GM13977 (cell line): ENCODE measurements around the gene RAC2.
A peak's percentile ranks its signal among the peaks of the same experiment; 100 is the strongest.

Source experiments
- DNase-seq: peaks from one replicate; pipeline ENCODE4 v3.0.0; 2012; ENCODE audit warnings: low spot score
- in situ Hi-C: fragments of 300-500 bp; cut with MboI; formaldehyde crosslinking; loops from one replicate; pipeline ENCODE4 v1.12.0; 2022; ENCODE audit warnings: low sequenced_read_pairs, low pct_unique_long_range_greater_than_20kb, mixed read lengths, inconsistent platforms; ENCODE audit not compliant: unreplicated experiment
- TF ChIP-seq, protein P1 (sequence below): IDR thresholded peaks from 2 replicates; pipeline ENCODE4 v1.5.1; 2012; ENCODE audit warnings: mild to moderate bottlenecking, control low read depth; ENCODE audit not compliant: insufficient read depth; ENCODE audit errors: extremely low read depth, missing control alignments

The RAC2 gene

DNA sequence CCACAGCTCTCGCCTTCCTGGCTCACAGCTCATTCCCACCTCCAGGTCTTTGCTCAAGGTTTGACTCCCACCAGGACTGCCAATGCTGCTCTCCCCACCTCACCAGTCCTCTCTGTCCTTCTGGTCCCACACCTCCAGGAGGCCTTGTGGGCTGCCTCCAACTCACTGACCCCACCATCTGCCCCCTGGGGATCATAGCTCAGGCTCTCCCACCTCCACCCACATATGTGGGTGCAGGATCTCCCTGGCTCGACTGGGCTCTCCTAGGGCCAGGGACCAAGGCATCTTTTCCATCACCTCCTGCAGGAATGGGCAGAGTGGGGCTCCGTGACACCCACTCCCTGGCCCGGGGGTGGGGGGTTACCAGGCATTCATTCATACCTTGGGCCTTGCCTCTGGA lies 18.0 kb downstream of the RAC2 start:
- in situ Hi-C loops, result no loop called here
- DNase-seq, result no peak
- TF ChIP-seq, protein P1, sequence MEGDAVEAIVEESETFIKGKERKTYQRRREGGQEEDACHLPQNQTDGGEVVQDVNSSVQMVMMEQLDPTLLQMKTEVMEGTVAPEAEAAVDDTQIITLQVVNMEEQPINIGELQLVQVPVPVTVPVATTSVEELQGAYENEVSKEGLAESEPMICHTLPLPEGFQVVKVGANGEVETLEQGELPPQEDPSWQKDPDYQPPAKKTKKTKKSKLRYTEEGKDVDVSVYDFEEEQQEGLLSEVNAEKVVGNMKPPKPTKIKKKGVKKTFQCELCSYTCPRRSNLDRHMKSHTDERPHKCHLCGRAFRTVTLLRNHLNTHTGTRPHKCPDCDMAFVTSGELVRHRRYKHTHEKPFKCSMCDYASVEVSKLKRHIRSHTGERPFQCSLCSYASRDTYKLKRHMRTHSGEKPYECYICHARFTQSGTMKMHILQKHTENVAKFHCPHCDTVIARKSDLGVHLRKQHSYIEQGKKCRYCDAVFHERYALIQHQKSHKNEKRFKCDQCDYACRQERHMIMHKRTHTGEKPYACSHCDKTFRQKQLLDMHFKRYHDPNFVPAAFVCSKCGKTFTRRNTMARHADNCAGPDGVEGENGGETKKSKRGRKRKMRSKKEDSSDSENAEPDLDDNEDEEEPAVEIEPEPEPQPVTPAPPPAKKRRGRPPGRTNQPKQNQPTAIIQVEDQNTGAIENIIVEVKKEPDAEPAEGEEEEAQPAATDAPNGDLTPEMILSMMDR, result no peak

DNA sequence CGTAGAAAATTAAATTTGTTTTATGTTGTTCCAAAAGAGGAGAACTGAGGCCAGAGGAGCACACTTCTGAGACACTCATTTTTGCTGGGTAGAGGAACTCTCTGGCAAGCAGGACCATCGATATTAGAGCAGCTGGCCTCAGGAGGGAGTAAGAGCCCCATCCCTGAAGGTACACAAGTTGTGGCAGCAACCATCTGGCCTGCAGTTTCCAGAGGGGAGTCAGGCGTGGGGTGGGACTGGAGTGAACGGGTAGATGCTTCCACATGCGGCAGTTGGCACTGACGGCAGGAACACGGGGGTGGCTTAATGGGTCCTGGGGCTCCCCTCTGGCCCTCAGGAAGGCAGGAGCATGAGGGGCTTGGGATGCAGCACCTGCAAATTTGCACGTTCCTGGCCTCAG lies 18.6 kb downstream of the RAC2 start:
- DNase-seq, result no peak
- in situ Hi-C loops, result no loop called here

DNA sequence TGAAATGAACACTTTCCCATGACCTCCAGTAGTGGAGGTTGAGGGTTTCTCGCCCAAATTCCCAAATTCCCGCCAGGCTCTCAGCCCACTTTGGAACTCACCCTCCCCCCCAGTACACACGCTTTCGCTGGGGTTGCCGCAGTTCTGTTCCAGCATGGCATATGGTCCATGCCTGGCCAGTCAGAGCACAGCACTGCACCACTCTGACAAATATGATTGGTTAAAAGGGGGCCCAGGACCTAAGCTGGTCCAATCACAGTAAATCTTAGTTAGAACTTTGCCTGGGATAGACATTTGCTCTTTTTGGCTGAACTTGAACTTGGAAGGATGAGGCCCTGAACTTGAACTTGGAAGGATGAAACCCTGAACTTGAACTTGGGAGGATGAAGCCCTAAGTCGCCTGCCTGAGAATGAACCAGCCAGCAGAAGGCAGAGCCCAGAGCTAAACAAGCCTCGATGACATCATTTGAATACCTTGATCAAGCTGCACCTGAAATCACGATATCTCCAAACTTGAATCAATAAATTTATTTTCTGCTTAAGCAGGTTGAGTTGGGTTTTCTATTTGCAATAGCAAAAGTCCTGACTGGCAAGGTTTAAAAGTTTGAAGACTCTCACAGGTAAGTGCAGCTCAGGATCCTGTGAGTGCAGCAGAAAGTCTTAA lies 19.2 kb downstream of the RAC2 start:
- no peak for DNase-seq
- TF ChIP-seq, protein P1, result no peak
- in situ Hi-C loops, result no loop called here

More for the DNA sequence above, 18.6 kb downstream of the RAC2 start:
- TF ChIP-seq, protein P1, result peak; percentile 37

DNA sequence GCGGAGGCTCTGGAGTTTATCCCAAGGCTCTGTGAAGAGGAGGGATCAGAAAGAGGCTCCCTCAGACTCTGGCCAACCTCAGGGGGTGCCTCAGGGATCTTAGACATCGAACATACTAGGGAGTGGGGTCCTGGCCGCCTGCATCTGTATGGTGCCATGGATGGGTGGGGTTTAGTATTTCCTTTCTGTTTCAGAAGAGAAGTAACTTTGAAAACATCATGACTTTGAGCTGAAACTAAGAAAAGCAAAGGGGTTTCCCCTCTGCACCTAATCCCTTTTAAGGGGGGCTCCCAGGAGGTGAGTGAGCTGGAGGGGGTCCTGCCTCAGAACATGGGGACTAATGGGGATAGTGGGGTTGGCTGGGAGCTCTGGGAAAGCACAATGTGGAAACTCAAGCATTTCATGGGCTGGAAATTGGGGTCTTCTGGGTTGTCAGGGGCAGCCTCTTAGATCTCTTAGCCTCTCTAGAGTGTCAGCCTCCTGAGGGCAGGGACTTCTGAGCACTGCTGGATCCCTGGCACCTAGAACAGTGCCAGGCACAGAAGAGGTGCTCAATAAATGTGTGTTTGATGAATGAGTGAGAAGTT lies 20.0 kb downstream of the RAC2 start:
- DNase-seq, result peak; percentile 79
- in situ Hi-C loops, result no loop called here
- TF ChIP-seq, protein P1, result no peak

DNA sequence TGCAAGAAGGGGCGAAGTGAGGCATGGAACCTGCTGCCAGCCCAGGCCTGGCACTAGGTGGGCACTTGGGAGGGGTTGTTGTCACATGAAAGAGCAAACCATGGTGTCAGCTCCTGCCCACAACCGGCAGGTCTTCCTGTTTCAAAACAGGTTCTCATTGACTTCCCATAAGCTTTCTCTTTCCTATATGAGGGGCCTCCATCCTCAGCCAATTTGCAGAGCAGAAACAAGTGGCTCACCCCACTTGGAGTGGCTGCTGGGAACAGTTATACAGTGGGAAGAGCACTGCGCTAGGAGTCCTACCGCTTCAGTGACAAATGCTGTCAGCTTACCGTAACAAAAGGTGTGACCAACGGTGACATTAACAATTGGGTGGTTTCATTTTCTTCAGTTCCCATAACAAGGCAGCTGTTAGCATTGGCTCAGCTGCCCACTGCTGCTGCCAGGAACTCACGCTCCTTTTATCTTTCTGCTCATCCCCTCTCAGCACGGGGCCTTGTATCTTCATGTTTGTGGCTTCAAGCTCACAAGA lies 21.6 kb downstream of the RAC2 start:
- in situ Hi-C loops, result no loop called here
- no peak for DNase-seq
- TF ChIP-seq, protein P1, result no peak

DNA sequence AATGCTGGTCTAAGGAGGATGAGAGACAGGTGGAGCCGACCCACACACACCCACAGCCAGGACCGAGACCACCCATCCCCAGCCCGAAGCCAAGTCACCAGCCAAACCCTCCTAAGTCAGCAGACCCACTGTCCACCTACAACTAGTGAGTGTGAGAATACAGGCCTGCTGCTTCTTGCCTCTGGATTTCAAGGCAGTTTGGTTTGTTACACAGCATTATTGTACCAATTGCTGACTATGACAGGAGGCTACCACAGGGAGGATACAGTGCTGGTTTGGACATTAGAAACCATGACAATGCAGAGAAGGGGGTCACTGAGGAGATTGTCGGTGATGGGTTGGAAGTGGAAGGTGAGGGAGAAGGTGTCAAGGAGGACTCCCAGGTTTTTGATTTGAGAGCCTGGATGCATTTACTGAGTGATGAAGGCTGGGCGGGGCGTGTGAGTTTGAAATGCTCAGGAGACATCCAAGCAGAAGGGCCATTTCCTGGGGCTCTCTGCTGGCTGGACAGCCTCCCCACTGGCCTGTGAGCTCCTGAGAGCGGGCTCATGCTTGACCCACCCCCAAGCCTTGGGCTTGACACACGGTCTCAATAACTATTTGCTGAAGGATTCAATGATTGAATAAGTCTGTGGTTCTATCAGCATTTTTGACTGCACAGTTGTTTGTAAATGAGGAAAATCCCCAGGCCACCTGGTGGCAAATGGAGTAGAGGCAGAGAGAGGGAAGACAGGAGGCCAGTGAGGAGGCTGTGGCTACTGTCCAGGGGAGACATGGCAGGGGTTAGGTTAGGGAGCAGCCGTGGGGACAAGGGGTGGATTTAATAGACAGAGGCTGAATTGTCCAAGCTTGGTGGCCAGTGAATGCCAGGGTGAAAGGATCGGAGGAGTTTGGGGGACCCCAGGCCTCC lies 22.4 kb downstream of the RAC2 start:
- in situ Hi-C loops, result no loop called here
- DNase-seq, result no peak
- TF ChIP-seq, protein P1, result peak; percentile 0
